HCT116 (cell line): ENCODE results near the gene AMBRA1. TPM values are rescaled to one million over a fixed set of nuclear protein-coding genes. Genes with fewer than 3 reads are reported as not detected.

Experiments used
- ATAC-seq: fragments of 200-7000 bp; cut with Tn5 transposase; 2 replicates; pipeline ENCODE4 v1.9.1; 2020; ENCODE audit warnings: mild to moderate bottlenecking, moderate library complexity
- BruUV-seq: library from RNA; stranded (reverse); fragments of 400-500 nt; replicated peaks from 2 replicates; lab custom pipeline; 2021; lab: Mats Ljungman, UMichigan
- CTCF ChIA-PET: fragments of 300-600 bp; sonication (Branson Sonifier 250); formaldehyde crosslinking; loops from one replicate; lab custom pipeline; 2021; ENCODE audit warnings: antibody characterized with exemption; lab: Charles Lee
- POLR2A ChIA-PET: fragments of 300-600, 350-600 bp; sonication (Branson Sonifier 250); formaldehyde crosslinking; loops from one replicate; lab custom pipeline; 2021; ENCODE audit warnings: antibody characterized with exemption; lab: Charles Lee
- RAD21 ChIA-PET, 2 experiments: fragments of 300-600 bp; sonication (Branson Sonifier 250); formaldehyde crosslinking; loops; one replicate each; lab custom pipeline; 2023; ENCODE audit warnings: low total read pairs in 2 of 2; ENCODE audit not compliant: uncharacterized antibody in 2 of 2, unreplicated experiment in 2 of 2, low non-redundant PET in 1 of 2; lab: Charles Lee
- DNase-seq: peaks from one replicate; pipeline ENCODE4 v3.0.0-alpha.2; 2010; ENCODE audit warnings: low read depth, low spot score
- H2AFZ ChIP-seq: fragments of 200-600 bp; shearing (Covaris generic), sonication (generic); 2 replicates; pipeline ENCODE4 v1.6.1; 2017; ENCODE audit warnings: low read depth, mixed run types, mixed read lengths, antibody characterized with exemption, low read length; ENCODE audit not compliant: poor library complexity, severe bottlenecking
- H3K27ac ChIP-seq: 2 replicates; pipeline ENCODE4 v1.5.1; 2012; ENCODE audit warnings: low read depth, low read length
- H3K27me3 ChIP-seq: fragments of 200-600 bp; sonication (generic); 2 replicates; pipeline ENCODE4 v1.6.1; 2016; ENCODE audit warnings: mixed run types, low read length, mixed read lengths; ENCODE audit not compliant: insufficient read depth
- H3K36me3 ChIP-seq, 2 experiments: fragments of 200-500 bp in 1 of 2; fragments of 200-600 bp in 1 of 2; sonication (Bioruptor generic) in 1 of 2; sonication (generic) in 1 of 2; 2 replicates each; pipeline versions ENCODE4 v1.5.1 to v1.6.1; 2014 to 2016; ENCODE audit warnings: low read length in 2 of 2, inconsistent platforms in 1 of 2, mixed read lengths in 1 of 2, mixed run types in 1 of 2; ENCODE audit not compliant: insufficient read depth in 2 of 2, control insufficient read depth in 1 of 2
- H3K4me1 ChIP-seq, 2 experiments: fragments of 200-600 bp in 1 of 2; sonication (generic) in 1 of 2; 2 replicates each; pipeline versions ENCODE4 v1.5.1 to v1.6.1; 2012 to 2017; ENCODE audit warnings: low read length in 2 of 2, inconsistent platforms in 1 of 2, mild to moderate bottlenecking in 1 of 2, mixed read lengths in 1 of 2, mixed run types in 1 of 2, moderate library complexity in 1 of 2; ENCODE audit not compliant: insufficient read depth in 2 of 2, control insufficient read depth in 1 of 2
- H3K4me2 ChIP-seq: fragments of 200-600 bp; sonication (generic); 2 replicates; pipeline ENCODE4 v1.6.1; 2017; ENCODE audit warnings: mixed run types, low read length, mixed read lengths
- H3K4me3 ChIP-seq, 2 experiments: fragments of 200-600 bp in 1 of 2; sonication (generic) in 1 of 2; replicated peaks in 1 of 2; 2 replicates each; pipeline ENCODE4 v1.5.1; 2011 to 2016; ENCODE audit warnings: low read length in 2 of 2, control low read depth in 1 of 2, low read depth in 1 of 2, mild to moderate bottlenecking in 1 of 2, mixed read lengths in 1 of 2, mixed run types in 1 of 2
- H3K79me2 ChIP-seq: fragments of 200-600 bp; sonication (generic); 2 replicates; pipeline ENCODE4 v1.6.1; 2017; ENCODE audit warnings: mild to moderate bottlenecking, mixed run types, low read length, moderate library complexity, mixed read lengths; ENCODE audit not compliant: insufficient read depth
- H3K9ac ChIP-seq: fragments of 200-600 bp; sonication (generic); 2 replicates; pipeline ENCODE4 v1.6.1; 2016; ENCODE audit warnings: low read length, mixed read lengths
- H3K9me2 ChIP-seq: fragments of 200-600 bp; sonication (generic), shearing (Covaris generic); 2 replicates; pipeline ENCODE4 v1.6.1; 2017; ENCODE audit warnings: mixed run types, mild to moderate bottlenecking, moderate library complexity; ENCODE audit not compliant: insufficient read depth
- H3K9me3 ChIP-seq, 2 experiments: fragments of 200-500 bp in 1 of 2; fragments of 200-600 bp in 1 of 2; sonication (Bioruptor generic) in 1 of 2; sonication (generic) in 1 of 2; 2 replicates each; pipeline ENCODE4 v1.6.1; 2014 to 2017; ENCODE audit warnings: low read length in 2 of 2, mixed read lengths in 2 of 2, inconsistent platforms in 1 of 2, low read depth in 1 of 2, mild to moderate bottlenecking in 1 of 2, mixed run types in 1 of 2, moderate library complexity in 1 of 2; ENCODE audit not compliant: control insufficient read depth in 1 of 2, insufficient read depth in 1 of 2
- H4K20me1 ChIP-seq: fragments of 200-600 bp; sonication (generic), shearing (Covaris generic); 2 replicates; pipeline ENCODE4 v1.6.1; 2017; ENCODE audit warnings: mixed run types, mild to moderate bottlenecking, moderate library complexity; ENCODE audit not compliant: insufficient read depth
- CEBPB ChIP-seq: IDR thresholded peaks from 2 replicates; pipeline ENCODE4 v1.6.1; 2012; ENCODE audit warnings: low read depth
- ELF1 ChIP-seq: IDR thresholded peaks from 2 replicates; pipeline ENCODE4 v1.6.1; 2012; ENCODE audit warnings: low read depth, borderline replicate concordance
- FOSL1 ChIP-seq: IDR thresholded peaks from 2 replicates; pipeline ENCODE4 v1.6.1; 2012; ENCODE audit warnings: low read depth
- SIN3A ChIP-seq: IDR thresholded peaks from 2 replicates; pipeline ENCODE4 v1.6.1; 2012; ENCODE audit warnings: low read depth
- TCF7L2 ChIP-seq: IDR thresholded peaks from 2 replicates; pipeline ENCODE4 v1.7.0; 2011; ENCODE audit warnings: borderline replicate concordance, inconsistent platforms; ENCODE audit not compliant: insufficient read depth, insufficient read length; ENCODE audit errors: extremely low read depth
- intact Hi-C: fragments of 100-400 bp; cut with micrococcal nuclease; formaldehyde crosslinking; loops from 2 replicates; pipeline ENCODE4 v1.10.0; 2022
- total RNA-seq: library from RNA; stranded (reverse); gene quantifications from one replicate; pipeline ENCODE4 v1.2.1, GENCODE V29; 2021; ENCODE audit not compliant: unreplicated experiment
- TF ChIP-seq, protein P1 (sequence below): IDR thresholded peaks from 2 replicates; pipeline ENCODE4 v1.6.1; 2012

AMBRA1 gene
- total RNA-seq, 1 experiment from 2014 or later: 22.7 TPM

DNA sequence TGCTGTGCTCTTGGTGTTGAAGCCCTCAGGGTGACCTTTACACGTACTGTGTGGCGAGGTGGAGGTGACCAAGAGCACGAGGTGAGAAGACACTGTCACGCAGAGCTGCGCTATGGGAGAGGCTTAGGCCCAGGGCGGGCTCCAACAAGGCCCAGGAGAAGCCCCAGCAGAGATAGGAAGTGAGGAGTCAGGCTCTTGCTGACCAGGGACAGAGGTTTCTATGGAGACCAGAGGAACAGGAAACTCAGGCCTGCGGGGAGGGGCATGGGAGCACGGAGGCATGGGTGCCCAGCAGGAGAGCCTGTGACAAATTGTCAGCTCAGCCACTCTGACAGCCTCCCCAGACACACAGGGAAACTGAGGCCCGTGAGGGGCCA is 230.8 kb downstream of the AMBRA1 start:
- POLR2A ChIA-PET: no interaction called here
- no peaks in the 10 kb centered on the region for H3K9me2 ChIP-seq
- peak overlapping the region; percentile 64 for H3K4me2 ChIP-seq
- H3K79me2 ChIP-seq: peaks cover 48% of the 10 kb centered on the region
- peak overlapping the region; percentile 47 for H3K27ac ChIP-seq
- DNase-seq: no peak
- peaks cover 20 to 51% of the 10 kb centered on the region in 2 experiments for H3K4me1 ChIP-seq
- BruUV-seq: no TSS peak
- CTCF ChIA-PET: interaction anchor here (1.0 to 1.6 kb wide), 4 partner anchors 9 to 191 kb away, joined by 3 to 7 read pairs (median 4); no protein-coding TSS in a partner anchor
- peaks cover 0 to 2% of the 10 kb centered on the region in 2 experiments; a peak in 1 of 4 replicates for H3K36me3 ChIP-seq
- no peak overlapping the region for H2AFZ ChIP-seq
- H3K9me3 ChIP-seq: no peaks in the 10 kb centered on the region
- peak overlapping the region; percentile 52 for H3K9ac ChIP-seq
- ATAC-seq: peak; percentile 51
- no peak for TF ChIP-seq CEBPB
- intact Hi-C loops: no loop called here
- RAD21 ChIA-PET: no interaction called here
- no peaks in the 10 kb centered on the region for H3K27me3 ChIP-seq
- H3K4me3 ChIP-seq: peak overlapping the region in 1 of 2 experiments; percentile 16; a peak in 2 of 4 replicates
- H4K20me1 ChIP-seq: no peaks in the 10 kb centered on the region

DNA sequence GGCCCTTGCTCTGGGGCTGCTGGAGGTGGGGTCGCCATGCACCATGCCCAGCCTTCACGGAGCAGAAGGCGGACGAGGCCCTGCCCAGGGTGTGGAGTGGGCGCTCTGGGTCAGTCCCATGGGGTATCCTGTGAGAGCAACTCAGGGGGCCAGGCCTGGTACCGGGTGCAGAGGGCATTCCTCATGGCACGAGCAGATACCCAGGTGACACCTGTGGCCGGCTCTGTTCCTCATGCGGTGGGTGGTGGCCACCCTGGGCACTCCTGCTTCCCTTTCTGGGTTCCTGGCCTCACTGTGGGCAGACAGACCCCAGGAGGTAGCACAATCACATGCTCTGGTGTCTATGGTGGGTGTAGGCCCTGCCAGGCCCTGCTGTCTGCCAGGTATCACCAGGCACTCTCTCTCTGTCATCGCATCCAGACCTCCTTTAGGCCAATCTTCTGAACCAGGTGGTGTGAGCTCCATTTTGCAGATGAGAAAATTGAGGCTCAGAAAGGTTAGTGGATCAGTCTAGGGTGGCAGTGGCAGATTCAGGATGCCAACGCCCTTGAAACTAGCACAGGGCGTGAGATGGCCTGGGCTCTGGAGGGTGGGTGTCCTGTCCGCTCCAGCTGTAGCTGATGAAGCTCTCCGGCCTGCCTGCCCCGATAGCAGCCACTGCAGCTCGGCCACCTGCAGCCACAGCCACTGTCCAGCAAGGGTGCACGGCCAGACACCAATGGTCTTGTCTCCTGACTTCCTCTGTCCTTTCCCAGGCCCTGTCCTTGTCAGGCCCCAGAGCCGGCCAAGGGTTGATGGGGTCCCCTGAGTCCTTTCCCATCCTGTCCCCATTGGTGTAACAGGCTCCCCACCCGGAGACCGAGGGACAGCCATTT is 231.4 kb downstream of the AMBRA1 start:
- ChIA-PET POLR2A (no interaction called here), RAD21 (no interaction called here), CTCF (interaction anchor here (1.6 to 2.5 kb wide), 3 partner anchors 10 to 21 kb away, joined by 6 to 10 read pairs (median 7); no protein-coding TSS in a partner anchor)
- H3K27ac ChIP-seq: peak overlapping the region; percentile 47
- no peak for ATAC-seq
- no peaks in the 10 kb centered on the region for H3K9me3 ChIP-seq
- H4K20me1 ChIP-seq: no peaks in the 10 kb centered on the region
- TF ChIP-seq TCF7L2: no peak
- TF ChIP-seq CEBPB: no peak
- no peak for TF ChIP-seq SIN3A
- no peak for TF ChIP-seq FOSL1
- TF ChIP-seq, protein P1, sequence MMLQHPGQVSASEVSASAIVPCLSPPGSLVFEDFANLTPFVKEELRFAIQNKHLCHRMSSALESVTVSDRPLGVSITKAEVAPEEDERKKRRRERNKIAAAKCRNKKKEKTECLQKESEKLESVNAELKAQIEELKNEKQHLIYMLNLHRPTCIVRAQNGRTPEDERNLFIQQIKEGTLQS: no peak
- no peak for TF ChIP-seq ELF1
- H3K4me1 ChIP-seq: peaks cover 20 to 47% of the 10 kb centered on the region in 2 experiments
- H3K27me3 ChIP-seq: no peaks in the 10 kb centered on the region
- H2AFZ ChIP-seq: no peak overlapping the region
- H3K4me2 ChIP-seq: peak overlapping the region; percentile 64
- H3K9ac ChIP-seq: peak overlapping the region; percentile 52
- intact Hi-C loops: no loop called here
- H3K79me2 ChIP-seq: peaks cover 54% of the 10 kb centered on the region
- no peaks in the 10 kb centered on the region for H3K9me2 ChIP-seq
- peak overlapping the region in 1 of 2 experiments; percentile 16; a peak in 1 of 4 replicates for H3K4me3 ChIP-seq
- BruUV-seq: no TSS peak
- H3K36me3 ChIP-seq: no peaks in the 10 kb centered on the region
- no peak for DNase-seq
